ENCODE data around the gene IRF2BPL. TPM values are rescaled to one million over a fixed set of nuclear protein-coding genes. Genes with fewer than 3 reads are reported as not detected.
A peak's percentile ranks its signal among the peaks of the same experiment; 100 is the strongest.

The IRF2BPL gene
- total and polyA plus RNA-seq, 2 of the 8 experiments (the other 6 are each of a cell fraction or from before 2014, with no cell fraction given), result 18.8 to 57.0 TPM

DNA sequence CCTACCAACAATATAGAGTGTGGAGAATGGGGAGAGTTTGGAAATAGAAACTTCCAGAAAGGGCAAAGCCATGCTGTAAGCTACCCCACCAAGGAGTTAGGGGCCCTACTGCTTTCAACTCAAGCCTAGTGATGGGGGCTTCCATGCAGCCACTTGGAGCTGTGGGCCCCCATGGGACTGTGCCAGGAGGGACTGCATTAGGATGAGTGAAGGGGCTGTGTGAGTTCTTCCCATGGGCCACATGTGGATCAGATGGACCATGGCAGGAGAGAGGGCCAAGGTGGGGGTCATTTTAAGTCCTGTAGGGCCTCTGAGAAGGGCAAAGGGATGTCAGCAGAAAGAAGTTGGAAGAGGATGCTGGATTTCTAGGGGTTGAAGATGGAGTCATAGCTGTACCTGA, 46.5 kb upstream of the IRF2BPL start:
- Histone ChIP-seq H3K9ac (replicated peaks in 1 of 4; ENCODE audit: extremely low read depth in 1 of 4, low read depth in 3 of 4, low read length in 3 of 4) (no peak overlapping the region), H4K20me1 (replicated peaks in 1 of 2; ENCODE audit: control insufficient read depth in 1 of 2, insufficient read depth in 2 of 2, low read length in 2 of 2) (no peaks in the 10 kb centered on the region)
- CTCF ChIA-PET (ENCODE audit: partially characterized antibody), result interaction anchor here (0.9 to 16.3 kb wide), 9 partner anchors 11 to 196 kb away, joined by 3 to 719 read pairs (median 8); no protein-coding TSS in a partner anchor
- TF ChIP-seq POLR2A (IDR thresholded peaks at IDR 0.05; ENCODE audit: control extremely low read depth in 1 of 2, low read depth in 2 of 2, low read length in 2 of 2) (no peak), USF2 (IDR thresholded peaks at IDR 0.05; ENCODE audit: low read length) (no peak), TCF12 (IDR thresholded peaks at IDR 0.05; ENCODE audit: low read depth, low read length) (no peak), ASH2L (IDR thresholded peaks at IDR 0.05; ENCODE audit: low read length) (no peak), TBP (IDR thresholded peaks at IDR 0.05; ENCODE audit: low read depth, low read length) (no peak), KDM5A (IDR thresholded peaks at IDR 0.05; ENCODE audit: low read length) (no peak), SRF (IDR thresholded peaks at IDR 0.05; ENCODE audit: low read depth, low read length) (no peak)
- TF ChIP-seq, protein P1, sequence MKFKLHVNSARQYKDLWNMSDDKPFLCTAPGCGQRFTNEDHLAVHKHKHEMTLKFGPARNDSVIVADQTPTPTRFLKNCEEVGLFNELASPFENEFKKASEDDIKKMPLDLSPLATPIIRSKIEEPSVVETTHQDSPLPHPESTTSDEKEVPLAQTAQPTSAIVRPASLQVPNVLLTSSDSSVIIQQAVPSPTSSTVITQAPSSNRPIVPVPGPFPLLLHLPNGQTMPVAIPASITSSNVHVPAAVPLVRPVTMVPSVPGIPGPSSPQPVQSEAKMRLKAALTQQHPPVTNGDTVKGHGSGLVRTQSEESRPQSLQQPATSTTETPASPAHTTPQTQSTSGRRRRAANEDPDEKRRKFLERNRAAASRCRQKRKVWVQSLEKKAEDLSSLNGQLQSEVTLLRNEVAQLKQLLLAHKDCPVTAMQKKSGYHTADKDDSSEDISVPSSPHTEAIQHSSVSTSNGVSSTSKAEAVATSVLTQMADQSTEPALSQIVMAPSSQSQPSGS (IDR thresholded peaks at IDR 0.05; ENCODE audit: low read length), result no peak

More for the DNA sequence above, 46.5 kb upstream of the IRF2BPL start:
- Histone ChIP-seq H2AFZ (ENCODE audit: low read length) (no peak overlapping the region), H3K23me2 (ENCODE audit: low read depth, low read length) (no peaks in the 10 kb centered on the region), H3K4me2 (ENCODE audit: insufficient read depth in 1 of 2, low read depth in 2 of 2, low read length in 2 of 2) (no peak overlapping the region), H4K91ac (replicated peaks; ENCODE audit: insufficient read length, low read length) (no peak overlapping the region), H2BK120ac (replicated peaks; ENCODE audit: low read depth, low read length) (no peak overlapping the region), H2BK15ac (ENCODE audit: low read length) (no peak overlapping the region), H3K79me2 (ENCODE audit: control insufficient read depth in 1 of 2, insufficient read depth in 2 of 2, low read length in 2 of 2) (no peaks in the 10 kb centered on the region), H3K4me1 (replicated peaks in 1 of 4; ENCODE audit: control insufficient read depth in 3 of 4, insufficient read depth in 4 of 4, low read length in 3 of 4) (peaks cover 7 to 15% (median 12%) of the 10 kb centered on the region in 4 experiments; a peak in 6 of 7 replicates), H2AK5ac (ENCODE audit: low read depth, low read length) (no peak overlapping the region), H2BK12ac (ENCODE audit: low read depth, low read length) (peak overlapping the region; percentile 30; the same call in 1 of the 2 replicates), H3K9me3 (ENCODE audit: insufficient read depth in 2 of 2, low read depth in 1 of 2, low read length in 1 of 2) (0 out of 4 replicates have a peak, but pooled peaks cover 0 to under 1% of the 10 kb centered on the region in 2 experiments), H4K8ac (ENCODE audit: extremely low read depth, insufficient read depth, low read length) (no peak overlapping the region), H3K4me3 (ENCODE audit: extremely low read depth in 1 of 4, insufficient read depth in 2 of 4, low read depth in 3 of 4, low read length in 4 of 4) (no peak overlapping the region), H3K79me1 (ENCODE audit: low read depth, low read length) (no peaks in the 10 kb centered on the region), H3K27me3 (replicated peaks in 1 of 4; ENCODE audit: control insufficient read depth in 3 of 4, extremely low read depth in 1 of 4, insufficient read depth in 3 of 4, low read length in 3 of 4) (no peaks in the 10 kb centered on the region; a peak in 1 of 7 replicates), H2BK5ac (ENCODE audit: low read depth, low read length) (no peak overlapping the region), H3K23ac (ENCODE audit: insufficient read length) (no peak overlapping the region), H4K5ac (ENCODE audit: insufficient read length, low read depth, low read length) (no peak overlapping the region), H3K4ac (replicated peaks; ENCODE audit: insufficient read length, low read depth, low read length) (no peak overlapping the region), H3K14ac (ENCODE audit: insufficient read length) (no peak overlapping the region), H2BK20ac (ENCODE audit: low read length) (no peak overlapping the region), H3K36me3 (ENCODE audit: control insufficient read depth in 2 of 4, insufficient read depth in 4 of 4, low read length in 3 of 4) (no peaks in the 10 kb centered on the region), H3K56ac (replicated peaks; ENCODE audit: insufficient read length, low read depth, low read length) (no peak overlapping the region), H3K18ac (ENCODE audit: extremely low read depth, low read length) (no peak overlapping the region), H3K27ac (ENCODE audit: low read depth, low read length) (no peak overlapping the region)
- FAIRE-seq (no peak), DNase-seq (ENCODE audit: low read depth in 1 of 2, low spot score in 2 of 2) (no peak)
- POLR2A ChIA-PET (ENCODE audit: partially characterized antibody), result interaction anchor here (1.0 to 3.7 kb wide), 2 partner anchors 12 to 162 kb away, joined by 4 to 45 read pairs; no protein-coding TSS in a partner anchor
